ENCODE measurements around the gene TRIP6. TPM values are rescaled to one million over a fixed set of nuclear protein-coding genes. Genes with fewer than 3 reads are reported as not detected.

Gene TRIP6
- total and polyA plus RNA-seq, 2 of the 8 experiments (the other 6 are each of a cell fraction or from before 2014, with no cell fraction given) = 88.4 to 103 TPM

DNA sequence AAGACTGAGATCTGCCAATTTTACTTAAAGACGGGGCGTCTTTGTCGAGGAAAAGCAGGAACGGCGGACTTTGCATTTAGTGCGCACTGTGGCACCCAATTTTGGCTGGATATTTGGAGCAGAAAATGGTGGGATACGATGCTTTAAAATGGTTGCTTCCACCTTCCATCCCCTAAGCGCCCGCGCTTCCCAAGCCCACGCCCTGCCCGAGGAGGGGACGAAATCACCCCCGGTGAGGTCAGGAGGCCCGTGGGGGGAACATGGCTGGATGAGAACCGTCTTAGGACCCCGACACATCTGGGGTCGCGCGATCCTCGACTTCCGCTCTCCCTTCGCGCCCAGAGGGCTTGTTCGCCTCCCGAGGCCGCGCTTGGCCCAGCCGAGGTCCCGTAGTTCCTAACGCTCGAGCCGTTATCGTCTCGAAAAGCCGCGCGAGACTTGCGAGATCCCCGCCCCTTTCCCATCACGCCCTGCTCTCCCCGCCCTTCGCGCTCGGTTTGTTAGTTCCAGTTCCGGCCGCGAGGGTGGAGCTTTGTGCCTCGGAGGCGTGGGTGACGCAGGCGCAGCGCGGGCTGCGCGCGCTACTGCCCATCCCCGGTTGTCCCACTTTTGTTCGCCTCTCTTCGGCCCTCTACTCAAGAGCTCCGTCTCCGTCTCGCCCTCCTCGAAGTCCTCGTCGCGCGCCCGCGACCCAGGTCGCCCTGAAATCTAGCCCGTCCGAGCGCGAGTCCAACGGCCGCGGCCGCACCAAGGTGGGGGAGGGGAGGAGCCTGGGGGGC, 7.6 kb downstream of the TRIP6 start, which contains the start of gene SRRT:
Gene SRRT, plus strand, starts transcription at position 527 of the 779 bp plus-strand sequence. CDS start 488 bp downstream, outside the sequence.
- H2AK5ac ChIP-seq (ENCODE audit: low read depth, low read length) = peak within 1 kb of the TSS; percentile 33
- H4K91ac ChIP-seq (replicated peaks; ENCODE audit: insufficient read length, low read length) = peak within 1 kb of the TSS; percentile 58
- H2BK5ac ChIP-seq (ENCODE audit: low read depth, low read length) = peak within 1 kb of the TSS; percentile 95
- H3K4me3 ChIP-seq (ENCODE audit: extremely low read depth in 1 of 4, insufficient read depth in 2 of 4, low read depth in 3 of 4, low read length in 4 of 4) = peak within 1 kb of the TSS; percentile 81 to 93 (median 91)
- H4K8ac ChIP-seq (ENCODE audit: extremely low read depth, insufficient read depth, low read length) = peak within 1 kb of the TSS; percentile 96
- 4% methylated on average over 55 of the region's 79 CpGs; no CpG with 5 or more reads in 1 of the 2 experiments for WGBS, 2 experiments (ENCODE audit: extremely low coverage in 1 of 2, insufficient coverage in 1 of 2, insufficient read length in 1 of 2, insufficient replicate concordance in 2 of 2, low coverage in 1 of 2, low lambda C conversion rate in 2 of 2, missing lambda C conversion rate in 1 of 2)
- H3K79me2 ChIP-seq (ENCODE audit: control insufficient read depth in 1 of 2, insufficient read depth in 2 of 2, low read length in 2 of 2) = peaks cover 28 to 46% of the 10 kb centered on the region in 2 experiments
- FAIRE-seq (peak; percentile 70), DNase-seq (ENCODE audit: low read depth in 1 of 2, low spot score in 2 of 2) (peak; percentile 95 to 97)
- H3K14ac ChIP-seq (ENCODE audit: insufficient read length) = no peak within 1 kb of the TSS
- peaks cover 4% of the 10 kb centered on the region for H3K79me1 ChIP-seq (ENCODE audit: low read depth, low read length)
- peak within 1 kb of the TSS; percentile 75; the same call in 1 of the 2 replicates for H2BK12ac ChIP-seq (ENCODE audit: low read depth, low read length)
- peak within 1 kb of the TSS; percentile 67 to 82 for H3K4me2 ChIP-seq (ENCODE audit: insufficient read depth in 1 of 2, low read depth in 2 of 2, low read length in 2 of 2)
- no peak within 1 kb of the TSS for H2AFZ ChIP-seq (ENCODE audit: low read length)
- H2BK20ac ChIP-seq (ENCODE audit: low read length) = no peak within 1 kb of the TSS
- no peaks in the 10 kb centered on the region for H3K27me3 ChIP-seq (replicated peaks in 1 of 4; ENCODE audit: control insufficient read depth in 3 of 4, extremely low read depth in 1 of 4, insufficient read depth in 3 of 4, low read length in 3 of 4)
- H3K4ac ChIP-seq (replicated peaks; ENCODE audit: insufficient read length, low read depth, low read length) = peak within 1 kb of the TSS; percentile 89
- H2BK15ac ChIP-seq (ENCODE audit: low read length) = peak within 1 kb of the TSS; percentile 9
- no peak within 1 kb of the TSS for H3K23ac ChIP-seq (ENCODE audit: insufficient read length)
- H3K36me3 ChIP-seq (ENCODE audit: control insufficient read depth in 2 of 4, insufficient read depth in 4 of 4, low read length in 3 of 4) = peaks cover 24 to 59% (median 36%) of the 10 kb centered on the region in 4 experiments
- H2BK120ac ChIP-seq (replicated peaks; ENCODE audit: low read depth, low read length) = no peak within 1 kb of the TSS
- H3K27ac ChIP-seq (ENCODE audit: low read depth, low read length) = peak within 1 kb of the TSS; percentile 93
- H4K20me1 ChIP-seq (replicated peaks in 1 of 2; ENCODE audit: control insufficient read depth in 1 of 2, insufficient read depth in 2 of 2, low read length in 2 of 2) = peaks cover 8 to 11% of the 10 kb centered on the region in 2 experiments
- peak within 1 kb of the TSS; percentile 77 to 95 (median 94) for H3K9ac ChIP-seq (replicated peaks in 1 of 4; ENCODE audit: extremely low read depth in 1 of 4, low read depth in 3 of 4, low read length in 3 of 4)
- H4K5ac ChIP-seq (ENCODE audit: insufficient read length, low read depth, low read length) = peak within 1 kb of the TSS; percentile 96
- H3K4me1 ChIP-seq (replicated peaks in 1 of 4; ENCODE audit: control insufficient read depth in 3 of 4, insufficient read depth in 4 of 4, low read length in 3 of 4) = peaks cover 0 to 9% (median 1%) of the 10 kb centered on the region in 4 experiments; a peak in 3 of 7 replicates
- H3K23me2 ChIP-seq (ENCODE audit: low read depth, low read length) = peaks cover 8% of the 10 kb centered on the region
- H3K56ac ChIP-seq (replicated peaks; ENCODE audit: insufficient read length, low read depth, low read length) = peak within 1 kb of the TSS; percentile 81
- POLR2A ChIA-PET (ENCODE audit: partially characterized antibody) = interaction anchor here (0.5 to 15.1 kb wide), 46 partner anchors 8 to 262 kb away, joined by 3 to 313 read pairs (median 4); partner anchors contain the start of genes EPHB4, MOSPD3, POP7 and SLC12A9
- H3K18ac ChIP-seq (ENCODE audit: extremely low read depth, low read length) = peak within 1 kb of the TSS; percentile 93
- H3K9me3 ChIP-seq (ENCODE audit: insufficient read depth in 2 of 2, low read depth in 1 of 2, low read length in 1 of 2) = no peaks in the 10 kb centered on the region
- CTCF ChIA-PET (ENCODE audit: partially characterized antibody) = interaction anchor here (0.6 to 2.7 kb wide), 6 partner anchors 10 to 239 kb away, joined by 3 to 8 read pairs (median 3); partner anchors contain the start of gene SLC12A9
- TF ChIP-seq SRF (IDR thresholded peaks at IDR 0.05; ENCODE audit: low read depth, low read length) = no peak
- no peak; a peak in 1 of 4 replicates for TF ChIP-seq HDAC2 (IDR thresholded peaks at IDR 0.05; ENCODE audit: borderline replicate concordance in 1 of 2, low read depth in 2 of 2, low read length in 2 of 2)
- no peak for TF ChIP-seq JUN (IDR thresholded peaks at IDR 0.05; ENCODE audit: low read depth, low read length)
- no peak for TF ChIP-seq CBX5 (IDR thresholded peaks at IDR 0.05; ENCODE audit: low read depth, low read length)
- no peak for TF ChIP-seq SAP30 (IDR thresholded peaks at IDR 0.05; ENCODE audit: insufficient read depth, insufficient replicate concordance, low read length)
